Panc1 (cell line): ENCODE results near the gene TALDO1.

ENCODE experiments used
- POLR2AphosphoS5 ChIP-seq: IDR thresholded peaks from 2 replicates; pipeline ENCODE4 v1.6.1; 2012; ENCODE audit warnings: mild to moderate bottlenecking, low read depth, low read length, moderate library complexity
- SIN3A ChIP-seq: IDR thresholded peaks from 2 replicates; pipeline ENCODE4 v1.6.1; 2012; ENCODE audit warnings: low read depth, mild to moderate bottlenecking, low read length, moderate library complexity, borderline replicate concordance; ENCODE audit not compliant: insufficient read depth
- TF ChIP-seq, protein P1 (sequence below): fragments of 450-650 bp; IDR thresholded peaks from 2 replicates; pipeline ENCODE4 v1.5.1; 2017; ENCODE audit warnings: mild to moderate bottlenecking

DNA sequence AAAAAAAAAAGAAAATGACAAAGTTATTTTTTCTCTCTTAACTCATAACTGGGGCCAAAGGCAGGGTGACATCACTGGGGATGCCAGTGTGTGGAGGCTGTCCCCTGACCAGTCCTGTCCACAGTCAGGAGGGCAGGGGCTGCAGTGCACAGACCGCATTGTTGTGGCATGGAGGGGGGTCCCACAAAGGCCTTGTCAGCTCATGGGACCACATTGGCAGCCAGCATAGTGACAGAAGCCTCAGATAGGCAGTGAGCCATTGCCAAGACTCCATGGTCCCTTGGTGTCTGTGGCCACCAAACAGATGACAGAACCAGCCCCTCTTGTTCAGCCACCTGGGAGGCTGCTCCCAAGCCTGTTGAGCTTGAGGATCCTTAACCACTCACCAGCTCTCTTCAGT is 47.5 kb upstream of the TALDO1 start:
- TF ChIP-seq, protein P1, sequence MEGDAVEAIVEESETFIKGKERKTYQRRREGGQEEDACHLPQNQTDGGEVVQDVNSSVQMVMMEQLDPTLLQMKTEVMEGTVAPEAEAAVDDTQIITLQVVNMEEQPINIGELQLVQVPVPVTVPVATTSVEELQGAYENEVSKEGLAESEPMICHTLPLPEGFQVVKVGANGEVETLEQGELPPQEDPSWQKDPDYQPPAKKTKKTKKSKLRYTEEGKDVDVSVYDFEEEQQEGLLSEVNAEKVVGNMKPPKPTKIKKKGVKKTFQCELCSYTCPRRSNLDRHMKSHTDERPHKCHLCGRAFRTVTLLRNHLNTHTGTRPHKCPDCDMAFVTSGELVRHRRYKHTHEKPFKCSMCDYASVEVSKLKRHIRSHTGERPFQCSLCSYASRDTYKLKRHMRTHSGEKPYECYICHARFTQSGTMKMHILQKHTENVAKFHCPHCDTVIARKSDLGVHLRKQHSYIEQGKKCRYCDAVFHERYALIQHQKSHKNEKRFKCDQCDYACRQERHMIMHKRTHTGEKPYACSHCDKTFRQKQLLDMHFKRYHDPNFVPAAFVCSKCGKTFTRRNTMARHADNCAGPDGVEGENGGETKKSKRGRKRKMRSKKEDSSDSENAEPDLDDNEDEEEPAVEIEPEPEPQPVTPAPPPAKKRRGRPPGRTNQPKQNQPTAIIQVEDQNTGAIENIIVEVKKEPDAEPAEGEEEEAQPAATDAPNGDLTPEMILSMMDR, result no peak
- TF ChIP-seq POLR2AphosphoS5 (peak; percentile 55), SIN3A (no peak)
